Lower leg skin (tissue), 4 donors: ENCODE data around the gene RPTN. TPM values are rescaled to one million over a fixed set of nuclear protein-coding genes. Genes with fewer than 3 reads are reported as not detected.
A peak's percentile ranks its signal among the peaks of the same experiment; 100 is the strongest.

Experiments used
- DNase-seq, 2 donors: peaks; one replicate each; pipeline ENCODE4 v3.0.0-alpha.2; 2019; ENCODE audit warnings: low spot score in 2 of 2
- H3K4me3 ChIP-seq: fragments of 200-600 bp; sonication (generic); 2 replicates; pipeline ENCODE4 v1.5.1; 2017; ENCODE audit warnings: mild to moderate bottlenecking, low read depth; ENCODE audit not compliant: poor library complexity, severe bottlenecking
- CTCF ChIP-seq, 3 donors: fragments of 450-650 bp; IDR thresholded peaks; one replicate each; pipeline ENCODE4 v1.5.1; 2016; ENCODE audit warnings: antibody characterized with exemption in 3 of 3, mild to moderate bottlenecking in 3 of 3, moderate library complexity in 2 of 3
- POLR2A ChIP-seq, 2 donors: fragments of 450-650 bp; IDR thresholded peaks; one replicate each; pipeline ENCODE4 v1.6.1; 2016 to 2017; ENCODE audit warnings: antibody characterized with exemption in 2 of 2, mild to moderate bottlenecking in 1 of 2, moderate library complexity in 1 of 2
- WGBS, 2 donors: methylation state at CpG; one replicate each; pipeline ENCODE4 v1.1.5; 2018; 5-methylcytosine and 5-hydroxymethylcytosine counted together
- intact Hi-C: fragments of 100-400 bp; cut with DNase I; formaldehyde crosslinking; loops from one replicate; pipeline ENCODE4 v1.15.0; 2023; ENCODE audit warnings: low total_unique reads
- total RNA-seq, 4 donors: library from RNA; depleted of rRNA; stranded (reverse); fragments of >200 nt; gene quantifications; one replicate each; pipeline ENCODE4 v1.1.0, GENCODE V29; 2016

Gene RPTN
- total RNA-seq, 4 donors from 2014 or later: 17.3 to 30.4 (median 22.1) TPM

- WGBS, 2 donors: 25 to 34% methylated on average over 2 of the region's 2 CpGs
Measured at GRCh38 chr1:152182944-152183361, 23.9 kb upstream of the RPTN start.

GRCh38 chr1:152182431-152182830, 23.4 kb upstream of the RPTN start:
- TF ChIP-seq POLR2A (IDR thresholded peaks at IDR 0.05) (no peak), CTCF (IDR thresholded peaks at IDR 0.05) (no peak)
- WGBS, 2 donors: 71 to 79% methylated on average over 2 of the region's 2 CpGs
- intact Hi-C loops: loop anchor here (2.0 to 10.0 kb wide), 3 partner anchors 40 to 162 kb away; no protein-coding TSS in a partner anchor
- no peak for DNase-seq
- no peak overlapping the region for H3K4me3 ChIP-seq

More at GRCh38 chr1:152182944-152183361, 23.9 kb upstream of the RPTN start:
- no peak for TF ChIP-seq CTCF (IDR thresholded peaks at IDR 0.05)
- TF ChIP-seq POLR2A (IDR thresholded peaks at IDR 0.05): no peak
- intact Hi-C loops: loop anchor here (2.0 to 10.0 kb wide), 3 partner anchors 41 to 162 kb away; no protein-coding TSS in a partner anchor
- H3K4me3 ChIP-seq: no peak overlapping the region
- DNase-seq: peak in 1 of 2 donors; percentile 53

GRCh38 chr1:152179566-152179965, 20.5 kb upstream of the RPTN start:
- intact Hi-C loops: no loop called here
- WGBS, 2 donors: 83 to 90% methylated on average over 1 of the region's 1 CpG
- DNase-seq: no peak
- no peak for TF ChIP-seq POLR2A (IDR thresholded peaks at IDR 0.05)
- no peak for TF ChIP-seq CTCF (IDR thresholded peaks at IDR 0.05)
- no peak overlapping the region for H3K4me3 ChIP-seq

GRCh38 chr1:152170287-152170905, 11.4 kb upstream of the RPTN start:
- WGBS, 2 donors: 68 to 69% methylated on average over 5 of the region's 5 CpGs
- intact Hi-C loops: no loop called here
- no peak for TF ChIP-seq POLR2A (IDR thresholded peaks at IDR 0.05)
- TF ChIP-seq CTCF (IDR thresholded peaks at IDR 0.05): no peak
- no peak overlapping the region for H3K4me3 ChIP-seq
- DNase-seq: no peak

- DNase-seq: no peak
- intact Hi-C loops: no loop called here
- WGBS, 2 donors: 75 to 76% methylated on average over 4 of the region's 4 CpGs
- TF ChIP-seq CTCF (IDR thresholded peaks at IDR 0.05) (no peak), POLR2A (IDR thresholded peaks at IDR 0.05) (no peak)
- H3K4me3 ChIP-seq: no peak overlapping the region
Measured at GRCh38 chr1:152169366-152170025, 10.5 kb upstream of the RPTN start.
